Urinary bladder (tissue), 4 donors: ENCODE results near the gene ADGRA3. TPM values are rescaled to one million over a fixed set of nuclear protein-coding genes. Genes with fewer than 3 reads are reported as not detected.

ENCODE experiments used
- DNase-seq: peaks from one replicate; pipeline ENCODE4 v3.0.0-alpha.2; 2015; ENCODE audit errors: extremely low spot score
- H3K27ac ChIP-seq: one replicate; pipeline ENCODE4 v1.5.1; 2013; ENCODE audit warnings: low read depth, mild to moderate bottlenecking, moderate library complexity
- H3K36me3 ChIP-seq: one replicate; pipeline ENCODE4 v1.6.1; 2013; ENCODE audit warnings: mild to moderate bottlenecking, moderate library complexity; ENCODE audit not compliant: insufficient read depth
- H3K4me1 ChIP-seq: one replicate; pipeline ENCODE4 v1.6.1; 2013; ENCODE audit warnings: mild to moderate bottlenecking, moderate library complexity; ENCODE audit not compliant: insufficient read depth
- H3K4me3 ChIP-seq: one replicate; pipeline ENCODE4 v1.5.1; 2013; ENCODE audit warnings: low read depth, low read length
- WGBS: extraction: QIAGEN DNeasy Blood & Tissue Kit; methylation state at CpG from one replicate; pipeline ENCODE4 v1.1.7; 2013; 5-methylcytosine and 5-hydroxymethylcytosine counted together
- polyA plus RNA-seq: library from polyadenylated mRNA; stranded (reverse); fragments of 200-250 nt; gene quantifications from one replicate; pipeline ENCODE4 v1.2.3, GENCODE V29; 2013
- total RNA-seq: library from RNA; depleted of rRNA; stranded (reverse); fragments of >200 nt; gene quantifications from one replicate; pipeline ENCODE4 v1.2.3, GENCODE V29; 2014
- donor health status: healthy with polysubstance abuse.
- donor health status: healthy.

ADGRA3 gene
- total RNA-seq (67.8 TPM), polyA plus RNA-seq (12.3 TPM)

GRCh38 chr4:22515888-22516541, at the start of gene ADGRA3:
ADGRA3 (minus strand) TSS chr4:22516066; CDS start chr4:22515784, 282 bp downstream.
- H3K27ac ChIP-seq: peak within 1 kb of the TSS; percentile 28
- peaks cover 2% of the 10 kb centered on the region for H3K4me1 ChIP-seq
- H3K36me3 ChIP-seq: no peaks in the 10 kb centered on the region
- H3K4me3 ChIP-seq: peak within 1 kb of the TSS; percentile 68
- DNase-seq: no peak
- 1% methylated on average over 71 of the region's 74 CpGs for WGBS

GRCh38 chr4:22556495-22556894, 40.6 kb upstream of the ADGRA3 start:
- Histone ChIP-seq H3K4me3 (no peak overlapping the region), H3K4me1 (no peaks in the 10 kb centered on the region), H3K27ac (no peak overlapping the region), H3K36me3 (no peaks in the 10 kb centered on the region)
- DNase-seq: no peak

- H3K27ac ChIP-seq: no peak overlapping the region
Observed at GRCh38 chr4:22554670-22555069, 38.8 kb upstream of the ADGRA3 start.

GRCh38 chr4:22553560-22553959, 37.7 kb upstream of the ADGRA3 start:
- no peak overlapping the region for H3K4me3 ChIP-seq
- DNase-seq: no peak
- H3K27ac ChIP-seq: no peak overlapping the region
- 90% methylated on average over 3 of the region's 3 CpGs for WGBS
- H3K36me3 ChIP-seq: no peaks in the 10 kb centered on the region
- H3K4me1 ChIP-seq: no peaks in the 10 kb centered on the region

More at GRCh38 chr4:22554670-22555069, 38.8 kb upstream of the ADGRA3 start:
- H3K4me1 ChIP-seq: no peaks in the 10 kb centered on the region
- 55% methylated on average over 2 of the region's 2 CpGs for WGBS
- no peak for DNase-seq
- no peaks in the 10 kb centered on the region for H3K36me3 ChIP-seq
- H3K4me3 ChIP-seq: no peak overlapping the region

GRCh38 chr4:22552812-22553211, 36.9 kb upstream of the ADGRA3 start:
- Histone ChIP-seq H3K4me1 (no peaks in the 10 kb centered on the region), H3K36me3 (no peaks in the 10 kb centered on the region), H3K27ac (no peak overlapping the region), H3K4me3 (no peak overlapping the region)
- DNase-seq: no peak
- WGBS: 73% methylated on average over 3 of the region's 3 CpGs

GRCh38 chr4:22551550-22551949, 35.7 kb upstream of the ADGRA3 start:
- Histone ChIP-seq H3K27ac (no peak overlapping the region), H3K4me1 (no peaks in the 10 kb centered on the region), H3K4me3 (no peak overlapping the region), H3K36me3 (no peaks in the 10 kb centered on the region)
- 55% methylated on average over 1 of the region's 1 CpG for WGBS
- no peak for DNase-seq

GRCh38 chr4:22546299-22546698, 30.4 kb upstream of the ADGRA3 start:
- Histone ChIP-seq H3K36me3 (no peaks in the 10 kb centered on the region), H3K4me1 (no peaks in the 10 kb centered on the region), H3K4me3 (no peak overlapping the region), H3K27ac (no peak overlapping the region)
- DNase-seq: no peak
- 81% methylated on average over 3 of the region's 3 CpGs for WGBS

GRCh38 chr4:22539251-22539650, 23.4 kb upstream of the ADGRA3 start:
- H3K27ac ChIP-seq: no peak overlapping the region
- H3K4me1 ChIP-seq: no peaks in the 10 kb centered on the region
- H3K36me3 ChIP-seq: no peaks in the 10 kb centered on the region
- H3K4me3 ChIP-seq: no peak overlapping the region
- 69% methylated on average over 2 of the region's 2 CpGs for WGBS
- no peak for DNase-seq

- Histone ChIP-seq H3K4me3 (no peak overlapping the region), H3K27ac (no peak overlapping the region), H3K4me1 (no peaks in the 10 kb centered on the region), H3K36me3 (no peaks in the 10 kb centered on the region)
- DNase-seq: no peak
Observed at GRCh38 chr4:22537864-22538263, 22.0 kb upstream of the ADGRA3 start.

- no peak for DNase-seq
- WGBS: 85% methylated on average over 1 of the region's 1 CpG
Observed at GRCh38 chr4:22534374-22534773, 18.5 kb upstream of the ADGRA3 start.

GRCh38 chr4:22532896-22533295, 17.0 kb upstream of the ADGRA3 start:
- H3K27ac ChIP-seq: no peak overlapping the region
- H3K4me1 ChIP-seq: no peaks in the 10 kb centered on the region
- H3K4me3 ChIP-seq: no peak overlapping the region
- 86% methylated on average over 1 of the region's 1 CpG for WGBS
- no peak for DNase-seq
- no peaks in the 10 kb centered on the region for H3K36me3 ChIP-seq

More at GRCh38 chr4:22534374-22534773, 18.5 kb upstream of the ADGRA3 start:
- H3K36me3 ChIP-seq: no peaks in the 10 kb centered on the region
- no peaks in the 10 kb centered on the region for H3K4me1 ChIP-seq
- no peak overlapping the region for H3K4me3 ChIP-seq
- no peak overlapping the region for H3K27ac ChIP-seq

- WGBS: 49% methylated on average over 1 of the region's 1 CpG
- Histone ChIP-seq H3K36me3 (no peaks in the 10 kb centered on the region), H3K27ac (no peak overlapping the region), H3K4me3 (no peak overlapping the region), H3K4me1 (no peaks in the 10 kb centered on the region)
- DNase-seq: no peak
Observed at GRCh38 chr4:22532117-22532516, 16.3 kb upstream of the ADGRA3 start.

- WGBS: 22% methylated on average over 4 of the region's 4 CpGs
- Histone ChIP-seq H3K27ac (no peak overlapping the region), H3K4me3 (no peak overlapping the region), H3K36me3 (no peaks in the 10 kb centered on the region), H3K4me1 (no peaks in the 10 kb centered on the region)
- no peak for DNase-seq
Observed at GRCh38 chr4:22531311-22532019, 15.6 kb upstream of the ADGRA3 start.

- 44% methylated on average over 3 of the region's 3 CpGs for WGBS
- no peak for DNase-seq
- Histone ChIP-seq H3K27ac (no peak overlapping the region), H3K4me3 (no peak overlapping the region), H3K4me1 (no peaks in the 10 kb centered on the region), H3K36me3 (no peaks in the 10 kb centered on the region)
Observed at GRCh38 chr4:22524895-22525294, 9.0 kb upstream of the ADGRA3 start.
